Breast epithelium (tissue), 4 donors: ENCODE data around the gene SNRK. TPM values are rescaled to one million over a fixed set of nuclear protein-coding genes. Genes with fewer than 3 reads are reported as not detected.

Experiments
- DNase-seq, 2 donors: peaks; one replicate each; pipeline ENCODE4 v3.0.0-alpha.2; 2019; ENCODE audit warnings: low spot score in 2 of 2
- H3K27ac ChIP-seq, 2 donors: fragments of 200-600 bp; sonication (generic) in 1 of 2; one replicate each; pipeline ENCODE4 v1.5.1; 2016 to 2019; ENCODE audit warnings: mild to moderate bottlenecking in 1 of 2
- H3K27me3 ChIP-seq, 2 donors: fragments of 200-600 bp; sonication (generic) in 1 of 2; one replicate each; pipeline versions ENCODE4 v1.5.1 to v1.6.0; 2017 to 2019; ENCODE audit warnings: control low read depth in 1 of 2, mild to moderate bottlenecking in 1 of 2
- H3K36me3 ChIP-seq: fragments of 200-600 bp; one replicate; pipeline ENCODE4 v1.5.1; 2019
- H3K4me1 ChIP-seq, 2 donors: fragments of 200-600 bp; sonication (generic); one replicate each; pipeline ENCODE4 v1.5.1; 2016 to 2019; ENCODE audit warnings: control low read depth in 1 of 2
- H3K4me3 ChIP-seq, 3 donors: fragments of 200-600 bp; sonication (generic); 1 replicate in 2 of 3; 2 replicates in 1 of 3; pipeline ENCODE4 v1.5.1; 2016 to 2019; ENCODE audit warnings: mild to moderate bottlenecking in 3 of 3, moderate library complexity in 2 of 3
- H3K9me3 ChIP-seq, 2 donors: fragments of 200-600 bp; sonication (generic) in 1 of 2; one replicate each; pipeline ENCODE4 v1.5.1; 2016 to 2019; ENCODE audit warnings: control low read depth in 1 of 2
- POLR2A ChIP-seq: fragments of 450-650 bp; IDR thresholded peaks from one replicate; pipeline ENCODE4 v1.6.1; 2016; ENCODE audit warnings: antibody characterized with exemption, mild to moderate bottlenecking, moderate library complexity
- POLR2AphosphoS5 ChIP-seq, 3 donors: sonication (generic); formaldehyde crosslinking; IDR thresholded peaks; one replicate each; pipeline ENCODE4 v1.6.1; 2017; ENCODE audit warnings: antibody characterized with exemption in 3 of 3
- intact Hi-C: fragments of 100-400 bp; cut with DNase I; formaldehyde crosslinking; loops from one replicate; pipeline ENCODE4 v1.15.1; 2023; ENCODE audit warnings: low total_unique reads
- total RNA-seq, 3 donors: library from RNA; depleted of rRNA; stranded (reverse); fragments of >200 nt; gene quantifications; one replicate each; pipeline ENCODE4 v1.1.0, GENCODE V29; 2016
- TF ChIP-seq, protein P1 (sequence below), 3 donors: fragments of 450-650 bp; IDR thresholded peaks; one replicate each; pipeline ENCODE4 v1.5.1; 2016 to 2017; ENCODE audit warnings: antibody characterized with exemption in 3 of 3, mild to moderate bottlenecking in 3 of 3, moderate library complexity in 3 of 3

SNRK gene
- total RNA-seq, 3 donors from 2014 or later: 52.0 to 84.9 (median 72.8) TPM

DNA sequence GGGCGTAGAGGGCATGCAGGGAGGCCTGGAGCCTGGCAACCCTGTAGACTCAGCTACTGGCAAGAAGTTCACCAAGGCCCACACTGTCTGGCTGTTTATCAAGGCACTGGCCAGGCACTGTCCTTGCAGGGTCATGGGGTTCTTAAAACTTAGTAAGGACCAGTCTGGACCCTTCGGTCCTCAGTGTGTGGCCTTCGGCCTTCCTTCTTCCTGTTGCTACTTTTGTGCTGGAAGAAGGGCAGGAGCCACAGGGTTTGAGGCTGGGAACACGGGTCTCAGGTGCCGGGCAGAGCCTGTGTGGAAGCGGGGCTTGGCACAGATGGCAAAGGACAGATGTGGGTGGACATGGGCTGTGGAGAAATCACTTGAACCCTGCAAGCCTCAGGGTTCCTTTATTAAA lies 76.6 kb downstream of the SNRK start:
- no peak for TF ChIP-seq POLR2A
- TF ChIP-seq POLR2AphosphoS5 (IDR thresholded peaks at IDR 0.05): no peak
- TF ChIP-seq, protein P1, sequence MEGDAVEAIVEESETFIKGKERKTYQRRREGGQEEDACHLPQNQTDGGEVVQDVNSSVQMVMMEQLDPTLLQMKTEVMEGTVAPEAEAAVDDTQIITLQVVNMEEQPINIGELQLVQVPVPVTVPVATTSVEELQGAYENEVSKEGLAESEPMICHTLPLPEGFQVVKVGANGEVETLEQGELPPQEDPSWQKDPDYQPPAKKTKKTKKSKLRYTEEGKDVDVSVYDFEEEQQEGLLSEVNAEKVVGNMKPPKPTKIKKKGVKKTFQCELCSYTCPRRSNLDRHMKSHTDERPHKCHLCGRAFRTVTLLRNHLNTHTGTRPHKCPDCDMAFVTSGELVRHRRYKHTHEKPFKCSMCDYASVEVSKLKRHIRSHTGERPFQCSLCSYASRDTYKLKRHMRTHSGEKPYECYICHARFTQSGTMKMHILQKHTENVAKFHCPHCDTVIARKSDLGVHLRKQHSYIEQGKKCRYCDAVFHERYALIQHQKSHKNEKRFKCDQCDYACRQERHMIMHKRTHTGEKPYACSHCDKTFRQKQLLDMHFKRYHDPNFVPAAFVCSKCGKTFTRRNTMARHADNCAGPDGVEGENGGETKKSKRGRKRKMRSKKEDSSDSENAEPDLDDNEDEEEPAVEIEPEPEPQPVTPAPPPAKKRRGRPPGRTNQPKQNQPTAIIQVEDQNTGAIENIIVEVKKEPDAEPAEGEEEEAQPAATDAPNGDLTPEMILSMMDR (IDR thresholded peaks at IDR 0.05): no peak
- Histone ChIP-seq H3K36me3 (no peaks in the 10 kb centered on the region), H3K27me3 (no peaks in the 10 kb centered on the region), H3K27ac (no peak overlapping the region), H3K9me3 (no peaks in the 10 kb centered on the region), H3K4me3 (no peak overlapping the region), H3K4me1 (no peaks in the 10 kb centered on the region)
- no peak for DNase-seq
- intact Hi-C loops: no loop called here

- H3K4me1 ChIP-seq: no peaks in the 10 kb centered on the region
- no peak for DNase-seq
- no peaks in the 10 kb centered on the region for H3K36me3 ChIP-seq
- H3K9me3 ChIP-seq: no peaks in the 10 kb centered on the region
- intact Hi-C loops: no loop called here
- no peak overlapping the region for H3K27ac ChIP-seq
- H3K4me3 ChIP-seq: no peak overlapping the region
- no peaks in the 10 kb centered on the region for H3K27me3 ChIP-seq
- TF ChIP-seq, protein P1 (IDR thresholded peaks at IDR 0.05): no peak
- TF ChIP-seq POLR2A (no peak), POLR2AphosphoS5 (IDR thresholded peaks at IDR 0.05) (no peak)
Measured at GRCh38 chr3:43363621-43364266, 77.4 kb downstream of the SNRK start.

GRCh38 chr3:43364494-43364893 lies 78.2 kb downstream of the SNRK start:
- intact Hi-C loops: no loop called here
- Histone ChIP-seq H3K4me3 (no peak overlapping the region), H3K9me3 (no peaks in the 10 kb centered on the region), H3K27ac (no peak overlapping the region), H3K36me3 (no peaks in the 10 kb centered on the region), H3K27me3 (no peaks in the 10 kb centered on the region), H3K4me1 (no peaks in the 10 kb centered on the region)
- TF ChIP-seq, protein P1 (IDR thresholded peaks at IDR 0.05): no peak
- no peak for TF ChIP-seq POLR2AphosphoS5 (IDR thresholded peaks at IDR 0.05)
- TF ChIP-seq POLR2A: no peak
- no peak for DNase-seq

DNA sequence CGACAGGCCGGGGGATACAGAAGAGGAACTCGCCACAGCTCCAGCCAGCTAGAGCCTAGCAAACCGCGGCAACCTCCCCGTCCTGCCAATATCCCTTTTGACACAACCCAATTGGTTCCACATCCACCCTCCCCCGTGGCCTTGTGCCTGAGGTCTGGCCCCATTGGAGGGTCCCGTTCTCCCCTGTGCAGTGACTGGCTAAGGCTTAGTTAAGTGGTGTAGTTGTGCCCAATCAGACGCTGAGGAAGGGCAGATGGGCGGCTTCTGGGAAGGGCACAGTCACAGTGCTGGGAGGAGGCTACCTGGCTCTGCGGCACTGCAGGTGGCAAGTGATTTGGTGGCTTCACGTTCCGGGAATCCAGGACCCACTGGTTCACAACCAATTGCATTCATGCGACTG lies 78.6 kb downstream of the SNRK start:
- TF ChIP-seq POLR2A: no peak
- no peak overlapping the region for H3K4me3 ChIP-seq
- no peaks in the 10 kb centered on the region for H3K27me3 ChIP-seq
- H3K9me3 ChIP-seq: no peaks in the 10 kb centered on the region
- H3K27ac ChIP-seq: no peak overlapping the region
- H3K4me1 ChIP-seq: no peaks in the 10 kb centered on the region
- intact Hi-C loops: no loop called here
- DNase-seq: no peak
- no peaks in the 10 kb centered on the region for H3K36me3 ChIP-seq

DNA sequence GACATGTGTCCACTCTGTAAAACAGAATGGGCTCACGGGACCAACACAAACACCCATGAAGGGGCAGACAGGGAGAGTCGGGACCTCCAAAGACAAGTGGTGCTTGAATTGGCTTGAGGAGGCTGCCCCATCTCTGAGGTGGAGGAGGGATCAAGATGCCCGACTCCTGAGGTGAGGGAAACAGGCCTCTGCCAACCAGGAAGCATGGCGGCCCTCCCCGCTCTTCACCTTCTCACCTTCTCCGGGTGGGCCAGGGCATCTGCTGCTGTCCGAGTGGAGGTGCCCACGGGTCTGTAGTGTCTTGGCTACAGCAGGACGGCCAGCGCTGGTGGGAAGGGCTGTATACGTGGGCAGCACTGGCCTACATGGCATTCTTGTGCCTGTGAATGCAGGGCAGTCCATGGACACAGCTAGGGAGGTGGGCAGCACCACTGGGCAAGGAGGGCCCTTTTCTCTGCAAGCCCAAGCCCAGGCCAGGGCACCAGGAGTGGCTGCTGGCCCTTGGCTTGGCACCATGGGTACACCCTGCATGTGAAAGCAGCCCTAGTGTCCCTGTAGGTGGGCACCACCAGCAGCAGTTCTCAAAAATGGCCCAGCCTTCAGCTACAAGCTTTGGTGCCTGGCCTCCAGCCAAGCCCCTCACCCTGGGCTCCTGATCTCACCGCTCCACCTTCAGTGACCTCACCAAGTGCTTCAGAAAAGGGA lies 79.4 kb downstream of the SNRK start:
- intact Hi-C loops: no loop called here
- no peak overlapping the region for H3K4me3 ChIP-seq
- H3K27me3 ChIP-seq: no peaks in the 10 kb centered on the region
- peak overlapping the region in 1 of 2 donors; percentile 2 for H3K27ac ChIP-seq
- DNase-seq: no peak
- no peaks in the 10 kb centered on the region for H3K4me1 ChIP-seq
- no peaks in the 10 kb centered on the region for H3K9me3 ChIP-seq
- TF ChIP-seq, protein P1 (IDR thresholded peaks at IDR 0.05): no peak
- TF ChIP-seq POLR2AphosphoS5 (IDR thresholded peaks at IDR 0.05) (no peak), POLR2A (no peak)
- H3K36me3 ChIP-seq: no peaks in the 10 kb centered on the region
